Fibroblast of the aortic adventitia (primary cell): ENCODE data around the gene TC2N. TPM values are rescaled to one million over a fixed set of nuclear protein-coding genes. Genes with fewer than 3 reads are reported as not detected.
"Not testable (repeated sequence)": the region's sequence is repeated elsewhere in the genome, so short reads cannot be mapped to it uniquely, and the experiment has no call there.

Experiments used
- DNase-seq: peaks from one replicate; pipeline ENCODE4 v3.0.0-alpha.2; 2010; ENCODE audit warnings: low read depth
- H3K4me3 ChIP-seq: 2 replicates; pipeline ENCODE4 v1.5.1; 2011; ENCODE audit warnings: low read depth, mild to moderate bottlenecking, control low read depth, low read length, moderate library complexity
- total RNA-seq: library from RNA; depleted of rRNA; stranded (reverse); fragments of >200 nt; gene quantifications from 2 replicates; pipeline ENCODE4 v1.2.3, GENCODE V29; 2012; ENCODE audit warnings: low replicate concordance
- TF ChIP-seq, protein P1 (sequence below): IDR thresholded peaks from 2 replicates; pipeline ENCODE4 v1.5.1; 2011; ENCODE audit warnings: mild to moderate bottlenecking, low read length, control low read depth, inconsistent platforms; ENCODE audit not compliant: insufficient read depth

Gene TC2N
- total RNA-seq, 1 donor = 1.6 TPM

DNA sequence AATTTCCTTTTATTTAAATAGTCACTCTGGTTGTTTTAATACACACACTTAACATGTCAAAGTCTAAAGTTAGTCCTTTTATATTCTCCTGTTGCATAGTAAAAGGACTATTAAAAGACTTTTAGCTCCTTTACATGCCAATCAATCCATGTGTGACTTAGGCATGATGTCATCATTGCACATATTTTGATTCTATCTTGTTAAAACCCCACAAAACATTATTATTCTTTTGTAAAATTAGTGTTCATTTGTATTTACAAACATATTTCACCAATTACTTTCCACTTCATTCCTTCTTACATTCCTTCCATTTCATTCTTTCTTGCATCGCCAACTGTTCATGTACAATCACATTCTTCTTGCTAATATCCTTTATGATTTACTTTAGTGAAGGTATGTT is 39.6 kb downstream of the TC2N start:
- TF ChIP-seq, protein P1, sequence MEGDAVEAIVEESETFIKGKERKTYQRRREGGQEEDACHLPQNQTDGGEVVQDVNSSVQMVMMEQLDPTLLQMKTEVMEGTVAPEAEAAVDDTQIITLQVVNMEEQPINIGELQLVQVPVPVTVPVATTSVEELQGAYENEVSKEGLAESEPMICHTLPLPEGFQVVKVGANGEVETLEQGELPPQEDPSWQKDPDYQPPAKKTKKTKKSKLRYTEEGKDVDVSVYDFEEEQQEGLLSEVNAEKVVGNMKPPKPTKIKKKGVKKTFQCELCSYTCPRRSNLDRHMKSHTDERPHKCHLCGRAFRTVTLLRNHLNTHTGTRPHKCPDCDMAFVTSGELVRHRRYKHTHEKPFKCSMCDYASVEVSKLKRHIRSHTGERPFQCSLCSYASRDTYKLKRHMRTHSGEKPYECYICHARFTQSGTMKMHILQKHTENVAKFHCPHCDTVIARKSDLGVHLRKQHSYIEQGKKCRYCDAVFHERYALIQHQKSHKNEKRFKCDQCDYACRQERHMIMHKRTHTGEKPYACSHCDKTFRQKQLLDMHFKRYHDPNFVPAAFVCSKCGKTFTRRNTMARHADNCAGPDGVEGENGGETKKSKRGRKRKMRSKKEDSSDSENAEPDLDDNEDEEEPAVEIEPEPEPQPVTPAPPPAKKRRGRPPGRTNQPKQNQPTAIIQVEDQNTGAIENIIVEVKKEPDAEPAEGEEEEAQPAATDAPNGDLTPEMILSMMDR = no peak
- H3K4me3 ChIP-seq = no peak overlapping the region
- no peak for DNase-seq

DNA sequence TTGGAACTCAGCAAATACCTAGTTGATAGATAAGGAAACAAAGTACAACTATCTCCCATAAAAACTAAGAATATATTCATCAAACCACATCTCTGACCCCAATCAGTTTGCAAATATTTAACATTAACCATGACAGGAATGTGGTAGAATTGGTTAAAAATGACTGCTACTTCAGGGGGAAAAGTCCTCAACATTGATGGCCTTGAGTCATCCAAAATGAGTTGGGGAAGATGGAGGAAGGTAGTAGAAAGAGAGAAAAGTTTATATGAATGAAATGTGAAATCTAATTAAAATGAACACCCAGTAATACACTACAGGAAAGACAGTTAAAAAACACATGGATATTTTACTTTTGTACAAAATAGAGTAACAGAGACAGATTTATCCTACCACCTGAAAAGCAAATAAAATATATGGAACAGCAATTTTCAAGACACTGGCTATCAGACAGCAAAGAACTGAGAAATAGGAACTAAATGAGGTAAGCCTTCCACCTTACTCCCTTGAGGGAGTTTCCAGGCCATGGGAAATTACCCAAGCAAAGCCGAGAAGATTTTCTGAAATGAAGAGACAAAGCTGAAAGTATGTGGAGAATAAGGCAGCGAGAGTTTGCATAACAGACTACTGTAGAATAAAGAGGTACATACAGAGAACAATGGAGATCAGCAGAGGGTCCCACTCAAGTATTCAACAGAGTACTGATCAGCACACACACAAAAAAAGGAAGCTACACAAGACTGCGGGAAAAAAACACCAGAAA is 49.6 kb downstream of the TC2N start:
- no peak overlapping the region for H3K4me3 ChIP-seq
- DNase-seq = no peak

DNA sequence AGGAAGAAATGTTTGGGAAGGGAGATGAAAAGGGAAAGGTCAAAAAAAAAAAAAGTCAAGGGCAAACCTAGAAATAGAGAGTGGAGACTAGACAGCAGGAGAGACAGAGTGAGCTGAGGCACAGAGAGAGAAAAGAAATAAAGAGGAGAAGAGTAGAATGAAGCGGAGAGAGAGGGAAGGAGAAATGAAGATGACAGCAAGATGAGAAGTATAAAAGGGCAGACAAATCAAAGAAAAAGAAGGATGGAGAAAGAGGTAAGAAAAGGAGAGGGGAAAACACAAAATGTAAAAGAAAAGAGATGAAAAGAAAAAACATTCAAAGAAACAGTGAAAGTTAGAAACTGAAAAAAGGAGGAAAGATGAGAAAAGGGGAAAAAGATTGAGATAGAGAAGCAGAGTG is 53.0 kb downstream of the TC2N start:
- TF ChIP-seq, protein P1 = no peak
- H3K4me3 ChIP-seq = no peak overlapping the region
- DNase-seq = no peak

More for the DNA sequence above, 49.6 kb downstream of the TC2N start:
- TF ChIP-seq, protein P1 = no peak

DNA sequence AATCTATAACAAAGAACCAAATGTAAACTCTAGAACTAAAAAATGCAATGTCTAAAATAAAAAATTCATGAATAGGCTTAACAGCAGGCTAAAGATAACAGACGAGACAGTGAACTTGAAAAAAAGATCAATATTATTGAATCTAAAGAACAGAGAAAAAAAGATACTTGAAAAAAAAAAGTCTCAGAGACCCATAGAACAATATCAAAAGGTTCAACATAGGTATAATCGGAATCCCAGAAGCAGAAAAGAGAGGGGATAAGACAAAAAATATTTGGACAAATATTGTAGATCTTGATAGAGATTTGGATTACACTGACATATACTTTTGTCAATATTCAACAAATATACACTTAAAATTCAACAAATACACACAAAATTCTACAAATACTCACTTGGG is 56.6 kb downstream of the TC2N start:
- DNase-seq = no peak
- TF ChIP-seq, protein P1 = no peak
- no peak overlapping the region for H3K4me3 ChIP-seq

DNA sequence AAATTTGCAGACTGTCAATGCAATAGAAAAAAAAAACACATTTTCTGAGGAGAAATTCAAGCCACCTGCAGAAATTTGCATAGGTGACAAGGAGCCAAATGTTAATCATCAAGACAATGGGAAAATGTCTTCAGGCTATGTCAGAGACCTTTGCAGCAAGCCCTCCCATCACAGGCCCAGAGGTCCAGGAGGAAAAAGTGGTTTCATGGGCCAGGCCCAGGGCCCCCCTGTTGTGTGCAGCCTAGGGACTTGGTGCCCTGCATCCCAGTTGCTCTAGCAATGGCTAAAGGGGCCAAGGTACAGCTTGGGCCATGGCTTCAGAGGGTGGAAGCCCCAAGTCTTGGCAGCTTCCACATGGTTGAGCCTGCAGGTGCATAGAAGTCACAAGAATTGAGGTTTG is 60.6 kb downstream of the TC2N start:
- TF ChIP-seq, protein P1 = no peak
- no peak overlapping the region for H3K4me3 ChIP-seq
- no peak for DNase-seq

DNA sequence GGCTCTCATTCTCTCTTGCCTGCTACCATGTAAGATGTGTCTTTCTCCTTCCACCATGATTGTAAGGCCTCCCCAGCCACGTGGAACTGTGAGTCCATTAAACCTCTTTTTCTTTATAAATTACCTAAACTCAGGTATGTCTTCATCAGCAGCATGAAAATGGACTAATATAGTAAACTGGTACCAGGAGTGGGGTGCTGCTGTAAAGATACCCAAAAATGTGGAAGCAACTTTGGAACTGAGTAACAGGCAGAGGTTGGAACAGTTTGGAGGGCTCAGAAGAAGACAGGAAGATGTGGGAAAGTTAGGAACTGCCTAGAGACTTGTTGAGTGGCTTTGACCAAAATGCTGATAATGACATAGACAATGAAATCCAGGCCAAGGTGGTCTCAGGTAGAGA is 61.2 kb downstream of the TC2N start:
- DNase-seq, H3K4me3 ChIP-seq: not testable (repeated sequence)

DNA sequence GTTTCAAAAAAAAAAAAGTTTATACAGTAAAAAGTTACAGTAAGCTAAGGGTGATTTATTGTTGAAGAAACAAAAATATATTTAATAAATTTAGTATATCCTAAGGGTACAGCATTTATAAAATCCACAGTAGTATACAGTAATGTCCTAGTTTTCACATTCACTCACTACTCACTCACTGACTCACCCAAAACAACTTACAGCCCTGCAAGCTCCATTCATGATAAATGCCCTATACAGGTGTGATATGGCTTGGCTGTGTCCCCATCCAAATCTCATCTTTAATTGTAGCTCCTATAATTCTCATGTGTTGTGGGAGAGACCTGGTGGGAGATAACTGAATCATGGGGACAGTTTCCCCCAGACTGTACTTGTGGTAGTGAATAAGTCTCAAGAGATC is 61.7 kb downstream of the TC2N start:
- TF ChIP-seq, protein P1 = no peak
- no peak for DNase-seq
- H3K4me3 ChIP-seq = no peak overlapping the region
